K562 (cell line): Measurements from ENCODE around the gene SHISA9. TPM values are rescaled to one million over a fixed set of nuclear protein-coding genes. Genes with fewer than 3 reads are reported as not detected.

ENCODE experiments used
- ATAC-seq: fragments of 200-7000 bp; cut with Tn5 transposase; 3 replicates; pipeline ENCODE4 v1.9.1; 2020; ENCODE audit warnings: moderate library complexity
- BruUV-seq: library from RNA; stranded (reverse); fragments of 400-500 nt; replicated peaks from 2 replicates; lab custom pipeline; 2021; lab: Mats Ljungman, UMichigan
- CTCF ChIA-PET: fragments of 300-600 bp; formaldehyde crosslinking; extraction: SDS; loops from one replicate; lab custom pipeline; 2021; ENCODE audit warnings: low intra/inter-chr PET ratio; lab: Yijun Ruan, JAX
- POLR2A ChIA-PET: fragments of 300-600, 350-650 bp; sonication (Branson Sonifier 250); formaldehyde crosslinking; extraction: SDS; loops from one replicate; lab custom pipeline; 2021; ENCODE audit warnings: antibody characterized with exemption, inconsistent platforms; lab: Yijun Ruan, JAX
- DNase-seq, 4 experiments: peaks; one replicate each; pipeline versions ENCODE4 v3.0.0 to v3.0.0-alpha.2; 2011 to 2018; ENCODE audit warnings: low spot score in 3 of 4, mixed read lengths in 3 of 4; ENCODE audit errors: extremely low read depth in 1 of 4
- FAIRE-seq: peaks from 2 replicates; lab custom pipeline; 2011; peaks lifted over from hg19 to GRCh38; lab: Jason Lieb, UNC
- H2AFZ ChIP-seq: 2 replicates; pipeline ENCODE4 v1.6.0; 2011; ENCODE audit warnings: low read depth, low read length, control low read depth, inconsistent platforms
- H3K27ac ChIP-seq: fragments of 200-600 bp; 3 replicates; pipeline ENCODE4 v1.8.0; 2011; ENCODE audit warnings: low read depth, mild to moderate bottlenecking, control low read depth, inconsistent platforms, low read length, moderate library complexity, mixed read lengths; ENCODE audit errors: extremely low read depth
- H3K27me3 ChIP-seq, 2 experiments: fragments of 300-600 bp in 1 of 2; 2 replicates in 1 of 2; 3 replicates in 1 of 2; pipeline versions ENCODE4 v1.6.0 to v1.8.0; 2011; ENCODE audit warnings: inconsistent platforms in 2 of 2, low read length in 2 of 2, mild to moderate bottlenecking in 1 of 2, mixed read lengths in 1 of 2, moderate library complexity in 1 of 2; ENCODE audit not compliant: control insufficient read depth in 2 of 2, insufficient read depth in 2 of 2
- H3K36me3 ChIP-seq: fragments of 300-600 bp; 3 replicates; pipeline ENCODE4 v1.8.0; 2011; ENCODE audit warnings: mild to moderate bottlenecking, low read length, inconsistent platforms; ENCODE audit not compliant: control insufficient read depth, insufficient read depth
- H3K4me1 ChIP-seq, 2 experiments: fragments of 200-600 bp in 1 of 2; replicated peaks in 1 of 2; 2 replicates in 1 of 2; 3 replicates in 1 of 2; pipeline versions ENCODE4 v1.5.1 to v1.8.0; 2011; ENCODE audit warnings: inconsistent platforms in 2 of 2, low read length in 2 of 2, mild to moderate bottlenecking in 1 of 2, mixed read lengths in 1 of 2, moderate library complexity in 1 of 2; ENCODE audit not compliant: control insufficient read depth in 2 of 2, insufficient read depth in 2 of 2
- H3K4me2 ChIP-seq: 2 replicates; pipeline ENCODE4 v1.6.1; 2011; ENCODE audit warnings: low read length, control low read depth, inconsistent platforms, mixed read lengths; ENCODE audit not compliant: insufficient read depth
- H3K4me3 ChIP-seq: fragments of 200-600 bp; sonication (generic), shearing (Covaris generic); 2 replicates; pipeline ENCODE4 v1.5.1; 2016; ENCODE audit warnings: control low read depth, inconsistent platforms
- H3K79me2 ChIP-seq: fragments of 200-600 bp; 3 replicates; pipeline ENCODE4 v1.8.0; 2011; ENCODE audit warnings: low read length, inconsistent platforms; ENCODE audit not compliant: control insufficient read depth, insufficient read depth
- H3K9ac ChIP-seq, 2 experiments: 2 replicates each; pipeline versions ENCODE4 v1.6.0 to v1.6.1; 2011; ENCODE audit warnings: low read depth in 2 of 2, low read length in 2 of 2, control low read depth in 1 of 2, inconsistent platforms in 1 of 2, mild to moderate bottlenecking in 1 of 2, mixed read lengths in 1 of 2; ENCODE audit not compliant: insufficient read depth in 1 of 2
- H3K9me1 ChIP-seq: one replicate; pipeline ENCODE4 v1.6.0; 2011; ENCODE audit warnings: inconsistent platforms, mild to moderate bottlenecking, low read length, moderate library complexity; ENCODE audit not compliant: control insufficient read depth, insufficient read depth
- H3K9me3 ChIP-seq: replicated peaks from 2 replicates; pipeline ENCODE4 v1.5.1; 2011; ENCODE audit warnings: low read depth, low read length, inconsistent platforms; ENCODE audit not compliant: control insufficient read depth, insufficient read depth
- H4K20me1 ChIP-seq: replicated peaks from 2 replicates; pipeline ENCODE4 v1.6.1; 2011; ENCODE audit warnings: low read length, inconsistent platforms, mixed read lengths; ENCODE audit not compliant: control insufficient read depth, insufficient read depth
- ARNT ChIP-seq, 2 experiments: fragments of 450-650 bp; IDR thresholded peaks; 2 replicates each; pipeline ENCODE4 v1.6.1; 2016; ENCODE audit warnings: mild to moderate bottlenecking in 1 of 2
- ASH1L ChIP-seq: fragments of 450-650 bp; IDR thresholded peaks from 2 replicates; pipeline ENCODE4 v1.6.1; 2018; ENCODE audit warnings: borderline replicate concordance, mild to moderate bottlenecking, low read depth; ENCODE audit not compliant: partially characterized antibody
- CC2D1A ChIP-seq: fragments of 450-650 bp; IDR thresholded peaks from 2 replicates; pipeline ENCODE4 v1.6.1; 2017; ENCODE audit warnings: mild to moderate bottlenecking
- CEBPB ChIP-seq: fragments of 450-650 bp; IDR thresholded peaks from 2 replicates; pipeline ENCODE4 v1.6.1; 2016; ENCODE audit warnings: missing genetic modification characterization, missing compliant biosample characterization
- DMBX1 ChIP-seq: fragments of 250-450 bp; sonication (Bioruptor Pico); IDR thresholded peaks from 2 replicates; pipeline ENCODE4 v1.8.0; 2022; ENCODE audit warnings: inconsistent platforms, mild to moderate bottlenecking, moderate library complexity, borderline replicate concordance
- HOXB6 ChIP-seq: fragments of 250-450 bp; sonication (Bioruptor Pico); IDR thresholded peaks from 2 replicates; pipeline ENCODE4 v1.5.1; 2022; ENCODE audit warnings: mild to moderate bottlenecking, borderline replicate concordance
- KAT8 ChIP-seq: fragments of 450-650 bp; IDR thresholded peaks from 2 replicates; pipeline ENCODE4 v1.6.1; 2016; ENCODE audit warnings: low read depth, mild to moderate bottlenecking
- NELFE ChIP-seq: IDR thresholded peaks from 2 replicates; pipeline ENCODE4 v1.6.1; 2011; ENCODE audit warnings: mild to moderate bottlenecking; ENCODE audit not compliant: insufficient read depth, insufficient read length
- PHF8 ChIP-seq: fragments of 200-600 bp; sonication (generic); IDR thresholded peaks from 2 replicates; pipeline ENCODE4 v1.6.1; 2012; ENCODE audit warnings: mixed run types, mild to moderate bottlenecking, inconsistent platforms, low read length, moderate library complexity, borderline replicate concordance
- RBM25 ChIP-seq: fragments of 200-400 bp; formaldehyde crosslinking; IDR thresholded peaks from 2 replicates; pipeline ENCODE4 v1.6.1; 2018; ENCODE audit warnings: low read length, low read depth, moderate library complexity; ENCODE audit not compliant: severe bottlenecking
- XRCC4 ChIP-seq: IDR thresholded peaks from one replicate; pipeline ENCODE4 v1.6.1; 2011; ENCODE audit not compliant: insufficient read depth, insufficient read length; ENCODE audit errors: extremely low read depth
- ZNF780A ChIP-seq: fragments of 250-450 bp; sonication (Bioruptor Pico); IDR thresholded peaks from 2 replicates; pipeline ENCODE4 v1.5.0; 2021; ENCODE audit warnings: mild to moderate bottlenecking
- WGBS: fragments of 100-300 bp; shearing (Covaris generic); methylation state at CpG from one replicate; pipeline ENCODE4 v1.1.6; 2016; ENCODE audit warnings: low coverage, mixed read lengths; ENCODE audit not compliant: insufficient coverage; ENCODE audit errors: missing lambda C conversion rate; 5-methylcytosine and 5-hydroxymethylcytosine counted together
- in situ Hi-C: fragments of 300-500 bp; cut with MboI; formaldehyde crosslinking; loops from 4 replicates; pipeline ENCODE4 v1.15.0; 2018; ENCODE audit warnings: inconsistent platforms, mixed read lengths
- intact Hi-C: fragments of 100-400 bp; cut with micrococcal nuclease; formaldehyde crosslinking; loops from 2 replicates; pipeline ENCODE4 v1.14.2; 2022
- polyA plus RNA-seq, 8 experiments: library from polyadenylated mRNA; depleted of rRNA in 4 of 8; stranded (reverse) in 5 of 8; unstranded in 3 of 8; fragments of >200 nt; fragmentation: Nextera tagmentation in 2 of 8; fragmentation: Illumina TruSeq in 1 of 8; extraction: Ambion mirVana in 2 of 8; extraction: Trizol in 1 of 8; gene quantifications; 2 replicates each; pipeline versions ENCODE4 v1.2.1 to v1.2.3, GENCODE V29; 2011 to 2014; ENCODE audit warnings: inconsistent platforms in 1 of 8, missing spikeins in 1 of 8
- total RNA-seq, 7 experiments: library from RNA; depleted of rRNA in 6 of 7; stranded (reverse); fragments of >200 nt in 6 of 7; fragmentation: Illumina TruSeq in 2 of 7; extraction: Trizol in 2 of 7; gene quantifications; 2 replicates each; pipeline versions ENCODE4 v1.2.1 to v1.2.3, GENCODE V29; 2011 to 2021; ENCODE audit warnings: low replicate concordance in 1 of 7
- TF ChIP-seq, protein P1 (sequence below): fragments of 450-650 bp; formaldehyde crosslinking; IDR thresholded peaks from 2 replicates; pipeline ENCODE4 v1.4.0; 2020; ENCODE audit warnings: mild to moderate bottlenecking
- TF ChIP-seq, protein P2 (sequence below): fragments of 450-650 bp; IDR thresholded peaks from 2 replicates; pipeline ENCODE4 v1.6.1; 2014; ENCODE audit warnings: low read depth, mild to moderate bottlenecking, moderate library complexity, borderline replicate concordance

SHISA9 gene
- total and polyA plus RNA-seq, 9 of the 15 experiments (the other 6 are each of a cell fraction or from before 2014, with no cell fraction given) = under 0.01 to 0.16 (median 0.01) TPM; not detected in 6

DNA sequence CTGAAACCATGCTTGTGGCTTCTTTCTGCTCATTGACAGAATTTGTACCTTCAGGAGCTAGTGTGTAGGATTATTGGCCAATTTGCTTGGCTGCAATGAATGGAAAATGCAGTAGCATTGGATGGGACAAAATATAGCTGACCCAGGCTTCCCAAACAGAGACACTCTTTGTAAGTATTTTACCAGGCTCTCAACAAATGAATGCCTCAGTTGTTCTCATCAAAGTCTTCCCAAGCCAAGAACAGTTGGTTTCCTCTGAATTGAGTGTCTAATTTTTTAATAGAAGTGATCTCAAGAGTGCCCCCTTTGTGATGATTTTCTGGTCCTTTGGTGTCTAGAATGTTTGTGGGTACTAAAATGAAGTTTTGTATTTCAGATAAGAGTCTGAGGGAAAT lies 140.9 kb downstream of the SHISA9 start:
- CTCF ChIA-PET = no interaction called here
- ATAC-seq (no peak), FAIRE-seq (no peak), DNase-seq (no peak)
- Histone ChIP-seq H3K9me3 (no peaks in the 10 kb centered on the region), H3K36me3 (no peaks in the 10 kb centered on the region), H3K27ac (no peak overlapping the region), H3K4me1 (no peaks in the 10 kb centered on the region), H3K79me2 (no peaks in the 10 kb centered on the region), H4K20me1 (no peaks in the 10 kb centered on the region), H3K4me2 (no peak overlapping the region), H3K9me1 (no peaks in the 10 kb centered on the region), H3K9ac (no peak overlapping the region), H3K4me3 (no peak overlapping the region), H3K27me3 (no peaks in the 10 kb centered on the region), H2AFZ (no peak overlapping the region)
- BruUV-seq = no TSS peak
- POLR2A ChIA-PET = no interaction called here
- intact Hi-C loops = no loop called here
- in situ Hi-C loops = no loop called here
- TF ChIP-seq DMBX1 (CRISPR knock-in tag) (no peak), CEBPB (tag) (no peak), HOXB6 (CRISPR knock-in tag) (no peak), KAT8 (no peak)

DNA sequence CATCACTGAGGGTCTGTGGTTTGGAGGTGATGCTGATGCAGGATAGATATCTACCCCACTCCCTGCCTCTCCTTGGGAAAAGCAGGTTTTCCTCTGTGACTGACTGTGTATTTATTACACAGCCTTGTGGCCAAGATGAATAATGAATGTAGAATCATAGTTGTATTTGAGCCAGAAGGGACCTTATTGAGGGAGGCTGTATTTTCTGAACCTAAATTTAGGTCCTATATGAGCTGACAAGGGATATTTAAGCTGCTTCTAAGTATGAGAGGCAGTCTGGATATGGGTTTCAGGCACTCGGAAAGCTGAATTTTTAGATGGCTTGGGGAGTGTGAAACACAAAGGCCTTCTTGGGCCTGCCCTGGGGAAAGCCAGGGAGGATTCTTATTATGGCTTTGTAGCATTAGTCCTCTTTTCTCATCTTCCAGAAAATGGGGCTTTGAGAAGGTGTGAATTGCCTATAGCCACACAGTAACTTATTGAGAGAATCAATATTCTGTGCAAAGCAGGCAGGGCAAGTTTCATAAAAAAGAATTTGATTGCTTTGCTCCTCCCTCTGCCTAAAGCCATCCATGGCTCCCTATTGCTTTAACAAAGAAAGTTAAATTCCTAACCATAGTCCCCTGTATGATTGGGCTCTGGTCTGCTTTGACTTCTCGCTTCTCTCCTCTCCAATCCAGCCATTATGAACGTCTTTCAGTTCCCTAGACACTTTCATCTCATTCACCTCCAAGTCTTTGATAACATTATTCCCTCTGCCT lies 144.8 kb downstream of the SHISA9 start:
- BruUV-seq = no TSS peak
- no peak overlapping the region for H2AFZ ChIP-seq
- no peak for ATAC-seq
- no peak overlapping the region for H3K9ac ChIP-seq
- CTCF ChIA-PET = no interaction called here
- no peaks in the 10 kb centered on the region for H3K79me2 ChIP-seq
- H3K4me2 ChIP-seq = no peak overlapping the region
- no peak overlapping the region for H3K4me3 ChIP-seq
- WGBS = 0% methylated on average over 3 of the region's 3 CpGs
- no peaks in the 10 kb centered on the region for H3K9me3 ChIP-seq
- POLR2A ChIA-PET = no interaction called here
- no peaks in the 10 kb centered on the region for H3K9me1 ChIP-seq
- H3K27ac ChIP-seq = no peak overlapping the region
- no peak for FAIRE-seq
- intact Hi-C loops (no loop called here), in situ Hi-C loops (no loop called here)
- no peaks in the 10 kb centered on the region for H3K27me3 ChIP-seq
- no peaks in the 10 kb centered on the region for H3K4me1 ChIP-seq
- DNase-seq = no peak
- H4K20me1 ChIP-seq = no peaks in the 10 kb centered on the region
- no peaks in the 10 kb centered on the region for H3K36me3 ChIP-seq
- TF ChIP-seq, protein P1, sequence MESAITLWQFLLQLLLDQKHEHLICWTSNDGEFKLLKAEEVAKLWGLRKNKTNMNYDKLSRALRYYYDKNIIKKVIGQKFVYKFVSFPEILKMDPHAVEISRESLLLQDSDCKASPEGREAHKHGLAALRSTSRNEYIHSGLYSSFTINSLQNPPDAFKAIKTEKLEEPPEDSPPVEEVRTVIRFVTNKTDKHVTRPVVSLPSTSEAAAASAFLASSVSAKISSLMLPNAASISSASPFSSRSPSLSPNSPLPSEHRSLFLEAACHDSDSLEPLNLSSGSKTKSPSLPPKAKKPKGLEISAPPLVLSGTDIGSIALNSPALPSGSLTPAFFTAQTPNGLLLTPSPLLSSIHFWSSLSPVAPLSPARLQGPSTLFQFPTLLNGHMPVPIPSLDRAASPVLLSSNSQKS (CRISPR knock-in tag) = no peak
- TF ChIP-seq XRCC4 = no peak
- peak; percentile 79 for TF ChIP-seq RBM25
- TF ChIP-seq ZNF780A (CRISPR knock-in tag) = no peak
- TF ChIP-seq NELFE = no peak
- TF ChIP-seq, protein P2, sequence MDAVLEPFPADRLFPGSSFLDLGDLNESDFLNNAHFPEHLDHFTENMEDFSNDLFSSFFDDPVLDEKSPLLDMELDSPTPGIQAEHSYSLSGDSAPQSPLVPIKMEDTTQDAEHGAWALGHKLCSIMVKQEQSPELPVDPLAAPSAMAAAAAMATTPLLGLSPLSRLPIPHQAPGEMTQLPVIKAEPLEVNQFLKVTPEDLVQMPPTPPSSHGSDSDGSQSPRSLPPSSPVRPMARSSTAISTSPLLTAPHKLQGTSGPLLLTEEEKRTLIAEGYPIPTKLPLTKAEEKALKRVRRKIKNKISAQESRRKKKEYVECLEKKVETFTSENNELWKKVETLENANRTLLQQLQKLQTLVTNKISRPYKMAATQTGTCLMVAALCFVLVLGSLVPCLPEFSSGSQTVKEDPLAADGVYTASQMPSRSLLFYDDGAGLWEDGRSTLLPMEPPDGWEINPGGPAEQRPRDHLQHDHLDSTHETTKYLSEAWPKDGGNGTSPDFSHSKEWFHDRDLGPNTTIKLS = no peak
- no peak for TF ChIP-seq CC2D1A
- no peak for TF ChIP-seq PHF8
- TF ChIP-seq ARNT (IDR thresholded peaks at IDR 0.05) = no peak
- no peak for TF ChIP-seq ASH1L
